Measurements from ENCODE around the gene MRPS34.

DNA sequence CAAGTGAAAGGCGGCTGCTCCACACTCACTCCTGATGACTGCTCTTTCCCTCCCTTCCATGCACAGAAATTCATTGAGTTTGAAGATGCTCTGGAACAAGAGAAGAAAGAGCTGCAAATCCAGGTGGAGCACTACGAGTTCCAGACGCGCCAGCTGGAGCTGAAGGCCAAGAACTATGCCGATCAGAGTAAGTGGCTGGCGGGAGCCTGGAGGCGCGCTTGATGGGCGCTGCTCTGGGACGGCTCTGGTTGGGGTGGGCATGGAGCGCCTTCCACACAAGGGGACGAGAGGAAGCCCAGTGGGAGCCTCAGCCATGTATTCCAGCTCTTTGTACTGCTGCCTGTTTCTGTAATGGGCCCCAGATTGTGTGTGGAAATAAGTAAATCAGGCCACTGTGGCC is 48.4 kb downstream of the MRPS34 start:
- TF ChIP-seq, protein P1, sequence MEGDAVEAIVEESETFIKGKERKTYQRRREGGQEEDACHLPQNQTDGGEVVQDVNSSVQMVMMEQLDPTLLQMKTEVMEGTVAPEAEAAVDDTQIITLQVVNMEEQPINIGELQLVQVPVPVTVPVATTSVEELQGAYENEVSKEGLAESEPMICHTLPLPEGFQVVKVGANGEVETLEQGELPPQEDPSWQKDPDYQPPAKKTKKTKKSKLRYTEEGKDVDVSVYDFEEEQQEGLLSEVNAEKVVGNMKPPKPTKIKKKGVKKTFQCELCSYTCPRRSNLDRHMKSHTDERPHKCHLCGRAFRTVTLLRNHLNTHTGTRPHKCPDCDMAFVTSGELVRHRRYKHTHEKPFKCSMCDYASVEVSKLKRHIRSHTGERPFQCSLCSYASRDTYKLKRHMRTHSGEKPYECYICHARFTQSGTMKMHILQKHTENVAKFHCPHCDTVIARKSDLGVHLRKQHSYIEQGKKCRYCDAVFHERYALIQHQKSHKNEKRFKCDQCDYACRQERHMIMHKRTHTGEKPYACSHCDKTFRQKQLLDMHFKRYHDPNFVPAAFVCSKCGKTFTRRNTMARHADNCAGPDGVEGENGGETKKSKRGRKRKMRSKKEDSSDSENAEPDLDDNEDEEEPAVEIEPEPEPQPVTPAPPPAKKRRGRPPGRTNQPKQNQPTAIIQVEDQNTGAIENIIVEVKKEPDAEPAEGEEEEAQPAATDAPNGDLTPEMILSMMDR (IDR thresholded peaks at IDR 0.05; ENCODE audit: low read length): no peak
- no peak for TF ChIP-seq EZH2 (IDR thresholded peaks at IDR 0.05; ENCODE audit: borderline replicate concordance, low read length)

Measured in OCI-LY1 (cell line).